Measurements from ENCODE around the gene SMC1B.

GRCh38 chr22:45389546-45389945 is 23.9 kb downstream of the SMC1B start:
- TF ChIP-seq CTCF (conservative IDR thresholded peaks at IDR 0.05) = no peak
- no peak for TF ChIP-seq EZH2 (IDR thresholded peaks at IDR 0.05; ENCODE audit: low read depth)
